HG03066 (cell line): ENCODE results near the gene ITPK1.

Experiments
- ATAC-seq: cut with Tn5 transposase; IDR thresholded peaks from one replicate; pipeline ENCODE4 v1.9.1; 2021; ENCODE audit warnings: low read depth; ENCODE audit not compliant: unreplicated experiment

The ITPK1 gene

GRCh38 chr14:92978229-92979021 is 137.3 kb downstream of the ITPK1 start:
- no peak for ATAC-seq

GRCh38 chr14:92976268-92976667 is 139.5 kb downstream of the ITPK1 start:
- ATAC-seq, result no peak

GRCh38 chr14:92974541-92975345 is 141.0 kb downstream of the ITPK1 start:
- no peak for ATAC-seq

- ATAC-seq, result no peak
These were observed 141.8 kb downstream of the ITPK1 start for GRCh38 chr14:92973798-92974372.

- ATAC-seq, result no peak
These were observed 142.4 kb downstream of the ITPK1 start for GRCh38 chr14:92973261-92973797.

GRCh38 chr14:92971601-92972180 is 144.0 kb downstream of the ITPK1 start:
- ATAC-seq, result no peak

GRCh38 chr14:92970271-92970670 is 145.5 kb downstream of the ITPK1 start:
- no peak for ATAC-seq

GRCh38 chr14:92969871-92970270 is 145.9 kb downstream of the ITPK1 start:
- ATAC-seq, result no peak

GRCh38 chr14:92969430-92969829 is 146.3 kb downstream of the ITPK1 start:
- ATAC-seq, result no peak

GRCh38 chr14:92968291-92969020 is 147.3 kb downstream of the ITPK1 start:
- ATAC-seq, result no peak

- ATAC-seq, result no peak
These were observed 148.3 kb downstream of the ITPK1 start for GRCh38 chr14:92967346-92967926.

GRCh38 chr14:92965281-92965680 is 150.4 kb downstream of the ITPK1 start:
- ATAC-seq, result no peak

GRCh38 chr14:92964124-92965109 is 151.3 kb downstream of the ITPK1 start:
- no peak for ATAC-seq

- ATAC-seq, result no peak
These were observed 152.2 kb downstream of the ITPK1 start for GRCh38 chr14:92963301-92964123.

GRCh38 chr14:92962831-92963095 is 153.0 kb downstream of the ITPK1 start:
- no peak for ATAC-seq

- ATAC-seq, result no peak
These were observed 153.5 kb downstream of the ITPK1 start for GRCh38 chr14:92962031-92962830.

GRCh38 chr14:92961567-92961855 is 154.2 kb downstream of the ITPK1 start:
- no peak for ATAC-seq
